GM10266 (cell line): ENCODE measurements around the gene TMEM179.
A peak's percentile ranks its signal among the peaks of the same experiment; 100 is the strongest.

Source experiments
- DNase-seq: peaks from one replicate; pipeline ENCODE4 v3.0.0; 2012; ENCODE audit errors: extremely low spot score
- CTCF ChIP-seq: IDR thresholded peaks from 2 replicates; pipeline ENCODE4 v1.5.1; 2012; ENCODE audit warnings: mild to moderate bottlenecking, low read depth; ENCODE audit not compliant: control insufficient read depth, insufficient read depth; ENCODE audit errors: missing control alignments

TMEM179 gene

DNA sequence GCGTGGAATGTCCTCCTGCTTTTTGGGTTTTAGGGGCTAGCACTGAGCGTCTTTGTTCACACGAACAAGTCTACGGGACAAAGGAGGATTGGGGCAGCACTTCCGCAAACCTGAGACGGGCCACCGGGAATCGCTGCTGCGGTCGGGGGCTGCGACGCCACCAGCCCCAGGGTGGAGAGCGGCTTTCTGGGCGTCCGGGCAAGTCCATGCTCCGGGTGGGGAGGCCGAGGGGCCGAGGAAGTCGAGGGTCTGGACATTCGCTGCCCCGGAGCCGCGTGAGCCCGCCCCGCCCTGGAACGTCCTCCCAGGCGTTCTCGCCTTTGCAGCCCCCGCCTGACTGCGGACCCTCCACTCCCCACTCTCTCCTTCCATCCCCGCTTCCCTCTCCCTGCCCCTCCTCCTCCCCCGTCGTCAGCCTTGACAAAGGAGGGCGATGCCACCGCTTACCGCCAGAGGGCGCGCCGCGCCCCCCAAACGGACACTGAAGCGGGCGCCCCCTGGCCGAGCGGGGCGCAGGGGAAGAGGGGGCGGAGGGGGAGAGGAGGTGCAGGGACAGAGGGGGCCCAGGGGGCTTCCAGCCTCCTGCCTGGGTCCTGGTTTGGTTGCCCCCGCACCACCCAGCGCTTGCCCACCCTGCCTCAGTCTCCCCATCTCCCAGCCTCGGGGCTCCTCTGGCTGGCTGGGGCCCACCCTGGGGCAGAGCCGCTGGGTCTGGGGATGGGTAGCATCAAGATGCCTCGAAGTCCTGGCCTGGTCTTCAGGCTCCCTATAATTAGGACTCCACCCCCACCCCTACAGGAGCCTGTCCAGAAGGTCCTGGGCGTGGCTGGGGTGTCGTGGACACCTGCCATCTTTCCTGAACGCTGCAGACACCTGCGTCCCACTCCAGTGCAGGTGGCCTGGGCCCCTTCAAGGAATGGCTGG, 45.7 kb upstream of the TMEM179 start:
- TF ChIP-seq CTCF, result peak; percentile 99
- peak; percentile 92 for DNase-seq

DNA sequence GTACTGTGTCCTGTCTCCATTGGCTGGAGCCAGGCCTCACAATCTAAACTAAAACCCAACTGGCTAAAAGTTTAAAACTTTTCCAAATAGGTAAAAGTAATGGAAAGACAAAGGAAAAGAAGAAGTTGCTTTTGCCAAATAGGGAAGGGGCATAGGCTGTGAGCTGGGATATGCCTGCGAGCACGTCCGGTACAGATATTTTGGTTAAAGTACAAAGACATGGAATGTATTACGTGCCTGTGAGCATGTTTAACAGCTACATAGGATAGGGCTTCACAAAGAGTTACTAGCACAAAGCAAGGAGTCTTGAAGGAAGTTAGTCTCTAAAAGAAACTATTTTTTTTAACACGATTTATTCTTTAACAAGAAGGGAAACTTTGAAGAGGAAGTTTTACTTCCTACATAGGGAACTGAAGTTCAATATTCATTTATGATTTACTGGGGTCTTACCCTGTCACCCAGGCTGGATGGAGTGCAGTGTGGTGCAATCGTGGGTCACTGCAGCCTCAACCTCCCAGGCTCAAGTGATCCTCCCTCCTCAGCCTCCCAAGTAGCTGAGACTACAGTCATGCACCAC, 43.0 kb upstream of the TMEM179 start:
- no peak for DNase-seq
- no peak for TF ChIP-seq CTCF

GRCh38 chr14:104644656-104645378, 40.2 kb upstream of the TMEM179 start:
- no peak for DNase-seq
- no peak for TF ChIP-seq CTCF

- no peak for TF ChIP-seq CTCF
- no peak for DNase-seq
Observed at GRCh38 chr14:104644091-104644635, 39.6 kb upstream of the TMEM179 start.

- TF ChIP-seq CTCF, result no peak
- DNase-seq, result no peak
Observed at GRCh38 chr14:104643306-104643705, 38.7 kb upstream of the TMEM179 start.

- no peak for TF ChIP-seq CTCF
- DNase-seq, result no peak
Observed at GRCh38 chr14:104642540-104642868, 37.9 kb upstream of the TMEM179 start.
